HCT116 (cell line): ENCODE results near the gene SPAM1. TPM values are rescaled to one million over a fixed set of nuclear protein-coding genes. Genes with fewer than 3 reads are reported as not detected.

ENCODE experiments used
- ATAC-seq: fragments of 200-7000 bp; cut with Tn5 transposase; 2 replicates; pipeline ENCODE4 v1.9.1; 2020; ENCODE audit warnings: mild to moderate bottlenecking, moderate library complexity
- BruUV-seq: library from RNA; stranded (reverse); fragments of 400-500 nt; replicated peaks from 2 replicates; lab custom pipeline; 2021; lab: Mats Ljungman, UMichigan
- CTCF ChIA-PET: fragments of 300-600 bp; sonication (Branson Sonifier 250); formaldehyde crosslinking; loops from one replicate; lab custom pipeline; 2021; ENCODE audit warnings: antibody characterized with exemption; lab: Charles Lee
- POLR2A ChIA-PET: fragments of 300-600, 350-600 bp; sonication (Branson Sonifier 250); formaldehyde crosslinking; loops from one replicate; lab custom pipeline; 2021; ENCODE audit warnings: antibody characterized with exemption; lab: Charles Lee
- RAD21 ChIA-PET, 2 experiments: fragments of 300-600 bp; sonication (Branson Sonifier 250); formaldehyde crosslinking; loops; one replicate each; lab custom pipeline; 2023; ENCODE audit warnings: low total read pairs in 2 of 2; ENCODE audit not compliant: uncharacterized antibody in 2 of 2, unreplicated experiment in 2 of 2, low non-redundant PET in 1 of 2; lab: Charles Lee
- DNase-seq: peaks from one replicate; pipeline ENCODE4 v3.0.0-alpha.2; 2010; ENCODE audit warnings: low read depth, low spot score
- H2AFZ ChIP-seq: fragments of 200-600 bp; shearing (Covaris generic), sonication (generic); 2 replicates; pipeline ENCODE4 v1.6.1; 2017; ENCODE audit warnings: low read depth, mixed run types, mixed read lengths, antibody characterized with exemption, low read length; ENCODE audit not compliant: poor library complexity, severe bottlenecking
- H3K27ac ChIP-seq: 2 replicates; pipeline ENCODE4 v1.5.1; 2012; ENCODE audit warnings: low read depth, low read length
- H3K27me3 ChIP-seq: fragments of 200-600 bp; sonication (generic); 2 replicates; pipeline ENCODE4 v1.6.1; 2016; ENCODE audit warnings: mixed run types, low read length, mixed read lengths; ENCODE audit not compliant: insufficient read depth
- H3K36me3 ChIP-seq, 2 experiments: fragments of 200-500 bp in 1 of 2; fragments of 200-600 bp in 1 of 2; sonication (Bioruptor generic) in 1 of 2; sonication (generic) in 1 of 2; 2 replicates each; pipeline versions ENCODE4 v1.5.1 to v1.6.1; 2014 to 2016; ENCODE audit warnings: low read length in 2 of 2, inconsistent platforms in 1 of 2, mixed read lengths in 1 of 2, mixed run types in 1 of 2; ENCODE audit not compliant: insufficient read depth in 2 of 2, control insufficient read depth in 1 of 2
- H3K4me1 ChIP-seq, 2 experiments: fragments of 200-600 bp in 1 of 2; sonication (generic) in 1 of 2; 2 replicates each; pipeline versions ENCODE4 v1.5.1 to v1.6.1; 2012 to 2017; ENCODE audit warnings: low read length in 2 of 2, inconsistent platforms in 1 of 2, mild to moderate bottlenecking in 1 of 2, mixed read lengths in 1 of 2, mixed run types in 1 of 2, moderate library complexity in 1 of 2; ENCODE audit not compliant: insufficient read depth in 2 of 2, control insufficient read depth in 1 of 2
- H3K4me2 ChIP-seq: fragments of 200-600 bp; sonication (generic); 2 replicates; pipeline ENCODE4 v1.6.1; 2017; ENCODE audit warnings: mixed run types, low read length, mixed read lengths
- H3K4me3 ChIP-seq, 2 experiments: fragments of 200-600 bp in 1 of 2; sonication (generic) in 1 of 2; replicated peaks in 1 of 2; 2 replicates each; pipeline ENCODE4 v1.5.1; 2011 to 2016; ENCODE audit warnings: low read length in 2 of 2, control low read depth in 1 of 2, low read depth in 1 of 2, mild to moderate bottlenecking in 1 of 2, mixed read lengths in 1 of 2, mixed run types in 1 of 2
- H3K79me2 ChIP-seq: fragments of 200-600 bp; sonication (generic); 2 replicates; pipeline ENCODE4 v1.6.1; 2017; ENCODE audit warnings: mild to moderate bottlenecking, mixed run types, low read length, moderate library complexity, mixed read lengths; ENCODE audit not compliant: insufficient read depth
- H3K9ac ChIP-seq: fragments of 200-600 bp; sonication (generic); 2 replicates; pipeline ENCODE4 v1.6.1; 2016; ENCODE audit warnings: low read length, mixed read lengths
- H3K9me2 ChIP-seq: fragments of 200-600 bp; sonication (generic), shearing (Covaris generic); 2 replicates; pipeline ENCODE4 v1.6.1; 2017; ENCODE audit warnings: mixed run types, mild to moderate bottlenecking, moderate library complexity; ENCODE audit not compliant: insufficient read depth
- H3K9me3 ChIP-seq, 2 experiments: fragments of 200-500 bp in 1 of 2; fragments of 200-600 bp in 1 of 2; sonication (Bioruptor generic) in 1 of 2; sonication (generic) in 1 of 2; 2 replicates each; pipeline ENCODE4 v1.6.1; 2014 to 2017; ENCODE audit warnings: low read length in 2 of 2, mixed read lengths in 2 of 2, inconsistent platforms in 1 of 2, low read depth in 1 of 2, mild to moderate bottlenecking in 1 of 2, mixed run types in 1 of 2, moderate library complexity in 1 of 2; ENCODE audit not compliant: control insufficient read depth in 1 of 2, insufficient read depth in 1 of 2
- H4K20me1 ChIP-seq: fragments of 200-600 bp; sonication (generic), shearing (Covaris generic); 2 replicates; pipeline ENCODE4 v1.6.1; 2017; ENCODE audit warnings: mixed run types, mild to moderate bottlenecking, moderate library complexity; ENCODE audit not compliant: insufficient read depth
- ATF3 ChIP-seq: IDR thresholded peaks from 2 replicates; pipeline ENCODE4 v1.6.1; 2012
- CBX3 ChIP-seq: IDR thresholded peaks from 2 replicates; pipeline ENCODE4 v1.6.1; 2012; ENCODE audit warnings: low read depth
- CEBPB ChIP-seq: IDR thresholded peaks from 2 replicates; pipeline ENCODE4 v1.6.1; 2012; ENCODE audit warnings: low read depth
- CTCF ChIP-seq, 3 experiments: fragments of 200-600 bp in 1 of 3; sonication (generic) in 1 of 3; IDR thresholded peaks in 2 of 3; conservative IDR thresholded peaks in 1 of 3; 2 replicates each; pipeline ENCODE4 v1.5.1; 2012 to 2017; ENCODE audit warnings: low read depth in 2 of 3, low read length in 2 of 3, antibody characterized with exemption in 1 of 3, borderline replicate concordance in 1 of 3, control low read depth in 1 of 3, mild to moderate bottlenecking in 1 of 3, mixed read lengths in 1 of 3, mixed run types in 1 of 3, moderate library complexity in 1 of 3; ENCODE audit not compliant: insufficient read depth in 1 of 3
- EGR1 ChIP-seq: IDR thresholded peaks from 2 replicates; pipeline ENCODE4 v1.6.1; 2012; ENCODE audit warnings: low read depth
- ELF1 ChIP-seq: IDR thresholded peaks from 2 replicates; pipeline ENCODE4 v1.6.1; 2012; ENCODE audit warnings: low read depth, borderline replicate concordance
- EZH2 ChIP-seq: fragments of 200-600 bp; sonication (generic); IDR thresholded peaks from 2 replicates; pipeline ENCODE4 v1.6.1; 2017; ENCODE audit warnings: antibody characterized with exemption, mixed run types
- FOSL1 ChIP-seq: IDR thresholded peaks from 2 replicates; pipeline ENCODE4 v1.6.1; 2012; ENCODE audit warnings: low read depth
- JUND ChIP-seq: IDR thresholded peaks from 2 replicates; pipeline ENCODE4 v1.6.1; 2012
- MAX ChIP-seq: IDR thresholded peaks from 2 replicates; pipeline ENCODE4 v1.6.1; 2012
- POLR2A ChIP-seq: IDR thresholded peaks from 2 replicates; pipeline ENCODE4 v1.7.0; 2011; ENCODE audit warnings: borderline replicate concordance; ENCODE audit not compliant: insufficient read depth, insufficient read length; ENCODE audit errors: extremely low read depth
- POLR2AphosphoS5 ChIP-seq: IDR thresholded peaks from 2 replicates; pipeline ENCODE4 v1.6.1; 2011; ENCODE audit warnings: mild to moderate bottlenecking, low read depth, low read length, moderate library complexity
- RAD21 ChIP-seq: IDR thresholded peaks from 2 replicates; pipeline ENCODE4 v1.6.1; 2012; ENCODE audit warnings: low read depth, mild to moderate bottlenecking
- REST ChIP-seq: IDR thresholded peaks from 2 replicates; pipeline ENCODE4 v1.6.1; 2012; ENCODE audit warnings: low read depth
- SP1 ChIP-seq: IDR thresholded peaks from 2 replicates; pipeline ENCODE4 v1.6.1; 2012; ENCODE audit warnings: low read depth
- TCF7L2 ChIP-seq: IDR thresholded peaks from 2 replicates; pipeline ENCODE4 v1.7.0; 2011; ENCODE audit warnings: borderline replicate concordance, inconsistent platforms; ENCODE audit not compliant: insufficient read depth, insufficient read length; ENCODE audit errors: extremely low read depth
- ZBTB33 ChIP-seq: IDR thresholded peaks from 2 replicates; pipeline ENCODE4 v1.6.1; 2011; ENCODE audit warnings: mild to moderate bottlenecking, low read length, moderate library complexity; ENCODE audit not compliant: insufficient replicate concordance; ENCODE audit errors: extremely low read depth
- ZFX ChIP-seq: fragments of 450-650 bp; IDR thresholded peaks from 2 replicates; pipeline ENCODE4 v1.6.1; 2017
- ZNF274 ChIP-seq: fragments of 200-500 bp; sonication (Bioruptor generic); IDR thresholded peaks from 2 replicates; pipeline ENCODE4 v1.6.1; 2014; ENCODE audit warnings: mild to moderate bottlenecking, low read depth, low read length, inconsistent platforms
- intact Hi-C: fragments of 100-400 bp; cut with micrococcal nuclease; formaldehyde crosslinking; loops from 2 replicates; pipeline ENCODE4 v1.10.0; 2022
- total RNA-seq: library from RNA; stranded (reverse); gene quantifications from one replicate; pipeline ENCODE4 v1.2.1, GENCODE V29; 2021; ENCODE audit not compliant: unreplicated experiment

SPAM1 gene
- total RNA-seq, 1 experiment from 2014 or later, result not detected

GRCh38 chr7:123945938-123946337 is 20.9 kb downstream of the SPAM1 start:
- ChIA-PET POLR2A (no interaction called here), RAD21 (no interaction called here), CTCF (no interaction called here)
- no peaks in the 10 kb centered on the region for H3K9me3 ChIP-seq
- no TSS peak for BruUV-seq
- no peaks in the 10 kb centered on the region for H3K36me3 ChIP-seq
- no peak overlapping the region for H3K4me2 ChIP-seq
- intact Hi-C loops, result no loop called here
- H3K79me2 ChIP-seq, result no peaks in the 10 kb centered on the region
- no peaks in the 10 kb centered on the region for H3K9me2 ChIP-seq
- H3K4me3 ChIP-seq, result no peak overlapping the region
- ATAC-seq (no peak), DNase-seq (no peak)
- H3K9ac ChIP-seq, result no peak overlapping the region
- TF ChIP-seq ELF1 (no peak), MAX (no peak), SP1 (no peak), TCF7L2 (no peak), POLR2AphosphoS5 (no peak), CTCF (IDR thresholded peaks at IDR 0.05 in 2 of 3, conservative IDR thresholded peaks at IDR 0.05 in 1 of 3; ENCODE audit: borderline replicate concordance in 1 of 3, insufficient read depth in 1 of 3, low read depth in 2 of 3, low read length in 2 of 3) (no peak), EZH2 (no peak), REST (no peak), RAD21 (no peak), EGR1 (no peak), CEBPB (no peak), ATF3 (no peak), ZFX (no peak), POLR2A (no peak), ZNF274 (no peak), FOSL1 (no peak), JUND (no peak), CBX3 (no peak), ZBTB33 (no peak)
- H3K27ac ChIP-seq, result no peak overlapping the region
- H3K4me1 ChIP-seq, result no peaks in the 10 kb centered on the region
- H2AFZ ChIP-seq, result no peak overlapping the region
- no peaks in the 10 kb centered on the region for H3K27me3 ChIP-seq
- H4K20me1 ChIP-seq, result no peaks in the 10 kb centered on the region
